Esophagus squamous epithelium (tissue), 4 donors: ENCODE data around the gene DENND2C.

Source experiments
- CTCF ChIP-seq, 6 experiments: fragments of 450-650 bp in 4 of 6; fragments of 200-600 bp in 2 of 6; sonication (generic) in 2 of 6; IDR thresholded peaks; one replicate each; pipeline ENCODE4 v1.5.1; 2016 to 2019; ENCODE audit warnings: antibody characterized with exemption in 6 of 6, mild to moderate bottlenecking in 4 of 6, moderate library complexity in 4 of 6
- POLR2A ChIP-seq, 4 donors: fragments of 450-650 bp; IDR thresholded peaks; one replicate each; pipeline ENCODE4 v1.6.1; 2017; ENCODE audit warnings: antibody characterized with exemption in 4 of 4, mild to moderate bottlenecking in 4 of 4, moderate library complexity in 3 of 4

GRCh38 chr1:114702737-114703136, 32.9 kb upstream of the DENND2C start:
- TF ChIP-seq CTCF (IDR thresholded peaks at IDR 0.05) (no peak), POLR2A (IDR thresholded peaks at IDR 0.05) (no peak)
